Activated naive CD8-positive, alpha-beta T cell treated with anti-CD3 and anti-CD28 coated beads for 36 hours (primary cell): ENCODE measurements around the gene CFAP47. TPM values are rescaled to one million over a fixed set of nuclear protein-coding genes. Genes with fewer than 3 reads are reported as not detected.

Source experiments
- DNase-seq: peaks from one replicate; pipeline ENCODE4 v3.0.0; 2021
- H3K27ac Mint-ChIP-seq: one replicate; pipeline ENCODE4 v1.8.0; 2022; ENCODE audit warnings: mild to moderate bottlenecking, moderate library complexity, mixed read lengths
- H3K27me3 Mint-ChIP-seq: one replicate; pipeline ENCODE4 v1.8.0; 2022; ENCODE audit warnings: mild to moderate bottlenecking, mixed read lengths
- H3K36me3 Mint-ChIP-seq: one replicate; pipeline ENCODE4 v1.8.0; 2021; ENCODE audit warnings: mild to moderate bottlenecking, mixed read lengths
- H3K4me1 Mint-ChIP-seq: one replicate; pipeline ENCODE4 v1.8.0; 2021; ENCODE audit warnings: mixed read lengths
- H3K4me3 Mint-ChIP-seq: one replicate; pipeline ENCODE4 v1.8.0; 2022; ENCODE audit warnings: mild to moderate bottlenecking, moderate library complexity, mixed read lengths
- H3K9me3 Mint-ChIP-seq: one replicate; pipeline ENCODE4 v1.8.0; 2022; ENCODE audit warnings: mixed read lengths
- total RNA-seq, 2 experiments: library from RNA; stranded (reverse); gene quantifications; one replicate each; pipeline ENCODE4 v1.2.3, GENCODE V29; 2021

Gene CFAP47
- total RNA-seq, 2 experiments from 2014 or later, result not detected

GRCh38 chrX:36383495-36383894 is 464.0 kb downstream of the CFAP47 start:
- no peak for DNase-seq
- H3K36me3 Mint-ChIP-seq, result no peaks in the 10 kb centered on the region
- H3K27ac Mint-ChIP-seq, result no peak overlapping the region
- no peaks in the 10 kb centered on the region for H3K4me1 Mint-ChIP-seq
- H3K4me3 Mint-ChIP-seq, result no peak overlapping the region
- no peaks in the 10 kb centered on the region for H3K27me3 Mint-ChIP-seq
- no peaks in the 10 kb centered on the region for H3K9me3 Mint-ChIP-seq

- Mint-ChIP-seq H3K27ac (no peak overlapping the region), H3K36me3 (no peaks in the 10 kb centered on the region), H3K9me3 (no peaks in the 10 kb centered on the region), H3K27me3 (no peaks in the 10 kb centered on the region), H3K4me1 (no peaks in the 10 kb centered on the region), H3K4me3 (no peak overlapping the region)
- no peak for DNase-seq
Measured at GRCh38 chrX:36388901-36389300, 469.4 kb downstream of the CFAP47 start.

- Mint-ChIP-seq H3K4me3 (no peak overlapping the region), H3K27me3 (no peaks in the 10 kb centered on the region), H3K4me1 (no peaks in the 10 kb centered on the region), H3K36me3 (no peaks in the 10 kb centered on the region), H3K9me3 (no peaks in the 10 kb centered on the region), H3K27ac (no peak overlapping the region)
- no peak for DNase-seq
Measured at GRCh38 chrX:36401774-36402173, 482.2 kb downstream of the CFAP47 start.

DNA sequence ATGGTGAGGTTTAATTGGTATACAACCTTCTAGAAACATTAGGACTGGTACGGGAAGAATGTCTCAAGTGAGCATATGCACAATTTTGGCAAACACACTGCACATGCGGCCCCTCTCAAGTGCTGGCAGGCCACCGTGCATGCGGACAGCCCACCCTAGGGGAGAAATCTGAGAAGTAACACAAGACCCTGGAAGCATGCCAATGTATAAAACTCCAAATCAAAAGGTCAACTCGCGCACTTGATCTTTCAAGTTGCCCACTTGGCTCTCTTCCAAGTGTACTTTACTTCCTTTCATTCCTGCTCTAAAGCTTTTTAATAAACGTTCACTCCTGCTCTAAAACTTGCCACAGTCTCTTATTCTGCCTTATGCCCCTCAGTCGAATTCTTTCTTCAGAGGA is 488.3 kb downstream of the CFAP47 start:
- Mint-ChIP-seq H3K9me3 (no peaks in the 10 kb centered on the region), H3K27me3 (no peaks in the 10 kb centered on the region), H3K4me1 (no peaks in the 10 kb centered on the region), H3K27ac (no peak overlapping the region), H3K4me3 (no peak overlapping the region), H3K36me3 (no peaks in the 10 kb centered on the region)
- no peak for DNase-seq

DNA sequence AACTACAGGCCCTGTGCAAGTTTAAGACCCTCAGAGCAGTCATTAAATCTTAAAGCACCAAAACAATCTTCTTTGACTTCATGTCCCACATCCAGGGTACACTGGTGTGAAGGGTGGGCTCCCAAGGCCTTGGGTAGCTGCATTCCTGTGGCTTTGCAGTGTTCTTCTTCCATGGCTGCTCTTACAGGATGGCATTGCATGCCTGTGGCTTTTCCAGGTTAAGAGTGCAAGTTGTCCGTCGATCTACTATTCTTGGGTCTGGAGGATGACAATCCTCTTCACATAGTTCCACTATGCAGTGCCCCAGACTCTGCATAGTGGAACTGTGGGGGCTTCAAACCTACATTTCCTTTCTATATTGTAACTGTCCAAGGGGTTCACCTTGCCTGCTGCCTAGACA is 494.5 kb downstream of the CFAP47 start:
- H3K4me3 Mint-ChIP-seq, result no peak overlapping the region
- peaks cover 1% of the 10 kb centered on the region for H3K9me3 Mint-ChIP-seq
- H3K27ac Mint-ChIP-seq, result no peak overlapping the region
- no peak for DNase-seq
- H3K4me1 Mint-ChIP-seq, result no peaks in the 10 kb centered on the region
- H3K36me3 Mint-ChIP-seq, result no peaks in the 10 kb centered on the region
- no peaks in the 10 kb centered on the region for H3K27me3 Mint-ChIP-seq

DNA sequence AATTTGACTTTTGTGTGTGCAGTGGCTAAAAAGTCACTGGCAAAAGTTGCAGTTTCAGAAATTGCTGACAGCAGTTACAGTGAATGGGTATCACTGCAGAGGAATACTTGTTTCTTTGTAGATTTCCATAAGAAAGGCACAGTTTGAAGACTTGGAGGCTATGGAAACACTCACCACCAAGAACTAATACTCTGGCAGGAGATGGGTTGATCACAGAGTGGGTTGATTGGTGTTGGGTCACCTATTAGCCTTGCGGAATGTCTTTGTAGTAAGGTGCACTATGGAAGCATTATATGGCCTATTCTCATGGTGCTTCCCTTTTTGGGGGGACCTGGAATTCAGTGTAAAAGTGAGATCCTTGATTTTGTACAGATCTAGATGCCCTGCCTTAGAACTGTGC is 502.8 kb downstream of the CFAP47 start:
- no peak for DNase-seq
- Mint-ChIP-seq H3K27ac (no peak overlapping the region), H3K4me1 (no peaks in the 10 kb centered on the region), H3K27me3 (no peaks in the 10 kb centered on the region), H3K36me3 (no peaks in the 10 kb centered on the region), H3K9me3 (peaks cover 1% of the 10 kb centered on the region), H3K4me3 (no peak overlapping the region)

- DNase-seq, result no peak
- H3K27me3 Mint-ChIP-seq, result no peaks in the 10 kb centered on the region
- H3K4me1 Mint-ChIP-seq, result no peaks in the 10 kb centered on the region
- H3K9me3 Mint-ChIP-seq, result no peaks in the 10 kb centered on the region
- no peak overlapping the region for H3K4me3 Mint-ChIP-seq
- H3K27ac Mint-ChIP-seq, result no peak overlapping the region
- no peaks in the 10 kb centered on the region for H3K36me3 Mint-ChIP-seq
Measured at GRCh38 chrX:36431819-36432218, 512.3 kb downstream of the CFAP47 start.

DNA sequence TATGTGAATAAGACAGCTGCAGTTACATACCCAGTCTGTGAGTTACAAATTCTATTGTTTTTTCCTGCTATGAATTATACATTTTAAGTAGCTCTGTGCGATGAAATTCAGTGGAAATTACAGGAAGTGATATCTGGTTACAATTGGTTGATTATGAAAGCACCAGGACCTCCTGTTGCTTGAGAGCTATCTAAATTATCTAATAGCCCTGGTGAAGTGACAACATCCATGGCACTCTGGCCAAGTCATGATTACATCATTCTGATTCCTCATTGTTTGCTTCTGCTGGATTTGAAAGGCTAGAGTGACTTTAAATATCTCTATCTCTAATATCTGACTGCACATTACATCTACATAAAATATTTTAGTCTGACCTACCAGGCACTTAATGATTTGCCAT is 515.0 kb downstream of the CFAP47 start:
- Mint-ChIP-seq H3K4me3 (no peak overlapping the region), H3K4me1 (no peaks in the 10 kb centered on the region), H3K9me3 (peaks cover 1% of the 10 kb centered on the region), H3K27me3 (no peaks in the 10 kb centered on the region), H3K36me3 (no peaks in the 10 kb centered on the region), H3K27ac (no peak overlapping the region)
- DNase-seq, result no peak

Other genes with a start within 250 kb of the CFAP47 start
- gene MAGEB16, start 121.4 kb upstream of the CFAP47 start, total RNA-seq, result not detected